Left ventricle myocardium inferior (tissue), 1 donor: ENCODE results near the gene PTMS. TPM values are rescaled to one million over a fixed set of nuclear protein-coding genes. Genes with fewer than 3 reads are reported as not detected.

Experiments used
- DNase-seq: peaks from one replicate; pipeline ENCODE4 v3.0.0-alpha.2; 2020
- H3K27ac ChIP-seq: fragments of 200-600 bp; replicated peaks from 2 replicates; pipeline ENCODE4 v1.8.0; 2021
- H3K27me3 ChIP-seq: fragments of 200-600 bp; 2 replicates; pipeline ENCODE4 v1.8.0; 2021; ENCODE audit warnings: low read depth
- H3K36me3 ChIP-seq: fragments of 200-600 bp; 2 replicates; pipeline ENCODE4 v1.8.0; 2021
- H3K4me1 ChIP-seq: fragments of 200-600 bp; 2 replicates; pipeline ENCODE4 v1.8.0; 2021
- H3K4me3 ChIP-seq: fragments of 200-600 bp; 2 replicates; pipeline ENCODE4 v1.8.0; 2021; ENCODE audit warnings: mild to moderate bottlenecking, moderate library complexity
- H3K9me3 ChIP-seq: fragments of 200-600 bp; replicated peaks from 2 replicates; pipeline ENCODE4 v1.8.0; 2021
- CTCF ChIP-seq: fragments of 200-600 bp; IDR thresholded peaks from 2 replicates; pipeline ENCODE4 v1.8.0; 2021; ENCODE audit warnings: antibody characterized with exemption, mild to moderate bottlenecking, borderline replicate concordance
- intact Hi-C: fragments of 100-400 bp; cut with micrococcal nuclease; formaldehyde crosslinking; loops from one replicate; pipeline ENCODE4 v1.11.0; 2022
- total RNA-seq: library from RNA; stranded (reverse); fragmentation: NEBNext Ultra II Directional; extraction: Animal tissue kit (Norgen Biotek cat#: 25700); gene quantifications from one replicate; pipeline ENCODE4 v1.2.1, GENCODE V29; 2021
- donor health status: DM: no; HTN: yes; CAD: no; lungs with severe emphysema.

PTMS gene
- total RNA-seq, 1 donor from 2014 or later: 104 TPM

GRCh38 chr12:6725350-6725749 lies 40.8 kb upstream of the PTMS start:
- intact Hi-C loops: no loop called here
- no peak for DNase-seq
- Histone ChIP-seq H3K27ac (no peak overlapping the region), H3K9me3 (no peaks in the 10 kb centered on the region), H3K4me1 (peaks cover 23% of the 10 kb centered on the region), H3K27me3 (no peaks in the 10 kb centered on the region), H3K36me3 (peaks cover 33% of the 10 kb centered on the region), H3K4me3 (no peak overlapping the region)
- TF ChIP-seq CTCF: no peak

GRCh38 chr12:6729186-6729585 lies 37.0 kb upstream of the PTMS start:
- intact Hi-C loops: no loop called here
- H3K27ac ChIP-seq: no peak overlapping the region
- no peak for DNase-seq
- no peak for TF ChIP-seq CTCF
- no peak overlapping the region for H3K4me3 ChIP-seq
- peaks cover 15% of the 10 kb centered on the region for H3K4me1 ChIP-seq
- H3K9me3 ChIP-seq: no peaks in the 10 kb centered on the region
- H3K27me3 ChIP-seq: no peaks in the 10 kb centered on the region
- peaks cover 57% of the 10 kb centered on the region for H3K36me3 ChIP-seq

GRCh38 chr12:6730169-6730568 lies 36.0 kb upstream of the PTMS start:
- Histone ChIP-seq H3K4me1 (peaks cover 8% of the 10 kb centered on the region), H3K9me3 (no peaks in the 10 kb centered on the region), H3K27ac (no peak overlapping the region), H3K27me3 (no peaks in the 10 kb centered on the region), H3K4me3 (no peak overlapping the region), H3K36me3 (peaks cover 57% of the 10 kb centered on the region)
- no peak for TF ChIP-seq CTCF
- no peak for DNase-seq
- intact Hi-C loops: no loop called here

GRCh38 chr12:6734506-6735387 lies 31.4 kb upstream of the PTMS start:
- TF ChIP-seq CTCF: no peak
- intact Hi-C loops: no loop called here
- no peaks in the 10 kb centered on the region for H3K9me3 ChIP-seq
- H3K4me1 ChIP-seq: peaks cover 14% of the 10 kb centered on the region
- DNase-seq: no peak
- H3K36me3 ChIP-seq: peaks cover 31% of the 10 kb centered on the region
- peak overlapping the region; percentile 71 for H3K27ac ChIP-seq
- no peak overlapping the region for H3K4me3 ChIP-seq
- no peaks in the 10 kb centered on the region for H3K27me3 ChIP-seq

GRCh38 chr12:6735448-6736191 lies 30.5 kb upstream of the PTMS start:
- Histone ChIP-seq H3K27me3 (no peaks in the 10 kb centered on the region), H3K4me3 (no peak overlapping the region), H3K4me1 (peaks cover 14% of the 10 kb centered on the region), H3K27ac (peak overlapping the region; percentile 71), H3K36me3 (peaks cover 22% of the 10 kb centered on the region), H3K9me3 (no peaks in the 10 kb centered on the region)
- peak; percentile 73 for DNase-seq
- TF ChIP-seq CTCF: peak; percentile 87
- intact Hi-C loops: no loop called here
